Peyer's patch (tissue), 4 donors: ENCODE data around the gene ATXN1. TPM values are rescaled to one million over a fixed set of nuclear protein-coding genes. Genes with fewer than 3 reads are reported as not detected.

Source experiments
- DNase-seq, 3 donors: peaks; one replicate each; pipeline ENCODE4 v3.0.0-alpha.2; 2017 to 2019
- H3K27ac ChIP-seq, 4 donors: fragments of 200-600 bp; sonication (generic); one replicate each; pipeline ENCODE4 v1.5.1; 2016 to 2019
- H3K27me3 ChIP-seq, 2 donors: fragments of 200-600 bp; sonication (generic); one replicate each; pipeline ENCODE4 v1.5.1; 2019
- H3K36me3 ChIP-seq, 3 donors: fragments of 200-600 bp; sonication (generic); one replicate each; pipeline ENCODE4 v1.5.1; 2016 to 2019
- H3K4me1 ChIP-seq, 4 donors: fragments of 200-600 bp; sonication (generic); one replicate each; pipeline ENCODE4 v1.5.1; 2016 to 2019
- H3K4me3 ChIP-seq, 4 donors: fragments of 200-600 bp; sonication (generic); 1 replicate in 3 of 4; 2 replicates in 1 of 4; pipeline ENCODE4 v1.5.1; 2016 to 2019; ENCODE audit warnings: mild to moderate bottlenecking in 1 of 4
- H3K9me3 ChIP-seq, 4 donors: fragments of 200-600 bp; sonication (generic); one replicate each; pipeline ENCODE4 v1.5.1; 2016 to 2019; ENCODE audit warnings: mild to moderate bottlenecking in 1 of 4
- CTCF ChIP-seq, 6 experiments: fragments of 450-650 bp in 4 of 6; fragments of 200-600 bp in 2 of 6; sonication (generic) in 1 of 6; IDR thresholded peaks; one replicate each; pipeline ENCODE4 v1.5.1; 2017 to 2019; ENCODE audit warnings: antibody characterized with exemption in 6 of 6, mild to moderate bottlenecking in 3 of 6, moderate library complexity in 1 of 6
- POLR2A ChIP-seq, 2 donors: fragments of 450-650 bp; IDR thresholded peaks; one replicate each; pipeline ENCODE4 v1.5.1; 2017; ENCODE audit warnings: antibody characterized with exemption in 2 of 2, mild to moderate bottlenecking in 2 of 2, moderate library complexity in 2 of 2
- total RNA-seq, 4 donors: library from RNA; depleted of rRNA; stranded (reverse); fragments of >200 nt; gene quantifications; one replicate each; pipeline ENCODE4 v1.1.0, GENCODE V29; 2016

ATXN1 gene
- total RNA-seq, 4 donors from 2014 or later = 34.7 to 48.5 (median 43.1) TPM

DNA sequence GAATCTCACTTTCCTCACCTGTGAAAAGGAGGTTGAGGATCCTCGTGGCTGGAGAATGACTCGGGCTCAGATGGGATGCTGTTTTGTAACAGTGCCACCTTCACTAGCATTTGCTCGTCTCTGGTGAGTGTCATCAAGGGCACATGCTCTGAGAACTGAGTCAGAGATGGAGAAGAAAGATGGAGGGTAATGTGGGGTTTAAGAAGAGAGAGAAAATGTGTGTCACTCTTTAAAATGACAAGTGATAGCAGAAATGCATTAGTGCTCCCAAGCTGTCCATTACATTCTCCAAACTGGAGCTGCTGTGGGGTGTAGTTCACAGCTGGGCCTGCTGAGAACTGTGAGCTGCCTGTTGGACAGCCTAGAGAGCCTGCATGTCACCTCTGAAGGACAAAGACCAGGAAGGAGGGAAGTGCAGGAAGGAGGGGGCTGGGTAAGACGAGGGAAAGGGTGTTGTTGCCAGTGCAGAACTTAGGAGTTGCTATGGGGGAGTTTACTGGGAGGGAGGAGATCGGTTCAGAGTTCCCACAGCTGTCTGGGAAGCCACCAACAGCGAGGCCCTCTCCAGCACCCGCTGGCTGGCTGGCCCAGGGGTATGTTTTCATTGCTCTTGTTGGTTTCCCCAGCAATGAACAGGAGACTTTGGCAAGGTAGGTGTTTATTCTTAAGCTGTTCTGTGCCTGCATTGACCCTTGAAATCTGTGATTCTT lies 503.1 kb downstream of the ATXN1 start:
- Histone ChIP-seq H3K27ac (peak overlapping the region in 1 of 4 donors; percentile 23), H3K9me3 (no peaks in the 10 kb centered on the region), H3K4me3 (no peak overlapping the region), H3K27me3 (no peaks in the 10 kb centered on the region), H3K36me3 (no peaks in the 10 kb centered on the region), H3K4me1 (no peaks in the 10 kb centered on the region)
- no peak for DNase-seq
- TF ChIP-seq POLR2A (IDR thresholded peaks at IDR 0.05) (no peak), CTCF (IDR thresholded peaks at IDR 0.05) (no peak)

- DNase-seq = no peak
- no peaks in the 10 kb centered on the region for H3K4me1 ChIP-seq
- H3K4me3 ChIP-seq = no peak overlapping the region
- H3K36me3 ChIP-seq = no peaks in the 10 kb centered on the region
- TF ChIP-seq CTCF (IDR thresholded peaks at IDR 0.05) = no peak
- no peak for TF ChIP-seq POLR2A (IDR thresholded peaks at IDR 0.05)
- H3K27me3 ChIP-seq = no peaks in the 10 kb centered on the region
- H3K9me3 ChIP-seq = no peaks in the 10 kb centered on the region
- H3K27ac ChIP-seq = no peak overlapping the region
Measured at GRCh38 chr6:16256781-16257180, 504.5 kb downstream of the ATXN1 start.

- H3K27ac ChIP-seq = no peak overlapping the region
- no peaks in the 10 kb centered on the region for H3K9me3 ChIP-seq
- TF ChIP-seq CTCF (IDR thresholded peaks at IDR 0.05) (no peak), POLR2A (IDR thresholded peaks at IDR 0.05) (no peak)
- H3K36me3 ChIP-seq = no peaks in the 10 kb centered on the region
- no peak for DNase-seq
- H3K27me3 ChIP-seq = no peaks in the 10 kb centered on the region
- no peak overlapping the region for H3K4me3 ChIP-seq
- no peaks in the 10 kb centered on the region for H3K4me1 ChIP-seq
Measured at GRCh38 chr6:16254535-16254934, 506.7 kb downstream of the ATXN1 start.

DNA sequence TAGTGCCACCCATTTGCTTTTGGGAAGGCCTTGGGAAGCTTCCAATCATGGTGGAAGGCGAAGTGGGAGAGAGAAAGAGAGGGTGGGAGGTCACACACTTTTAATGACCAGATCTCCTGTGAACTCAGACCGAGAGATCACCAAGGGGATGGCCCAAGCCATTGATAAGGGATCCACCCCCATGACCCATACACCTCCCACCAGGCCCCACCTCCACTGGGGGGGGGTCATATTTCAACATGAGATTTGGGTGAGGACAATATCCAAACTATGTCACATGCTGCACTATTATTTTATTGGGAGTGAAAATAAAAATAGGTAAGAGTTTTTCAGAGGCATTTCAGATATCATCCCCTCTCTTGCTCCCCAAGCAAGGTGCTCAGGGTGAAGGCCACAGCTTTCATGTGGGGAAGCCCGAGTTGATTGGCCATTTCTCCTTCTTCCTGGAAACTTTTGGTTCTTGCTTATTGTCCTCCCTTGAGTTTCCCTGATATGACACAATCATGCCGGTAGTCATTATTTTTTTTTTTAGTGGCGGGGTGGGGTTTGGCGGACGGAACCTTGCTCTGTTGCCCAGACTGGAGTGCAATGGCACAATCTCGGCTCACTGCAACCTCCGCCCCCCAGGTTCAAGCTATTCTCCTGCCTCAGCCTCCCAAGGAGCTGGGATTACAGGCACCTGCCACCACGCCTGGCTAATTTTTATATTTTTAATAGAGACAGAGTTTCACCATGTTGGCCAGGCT lies 507.7 kb downstream of the ATXN1 start:
- H3K4me1 ChIP-seq = no peaks in the 10 kb centered on the region
- no peak overlapping the region for H3K4me3 ChIP-seq
- no peak for TF ChIP-seq CTCF (IDR thresholded peaks at IDR 0.05)
- no peak for TF ChIP-seq POLR2A (IDR thresholded peaks at IDR 0.05)
- H3K9me3 ChIP-seq = no peaks in the 10 kb centered on the region
- H3K27me3 ChIP-seq = no peaks in the 10 kb centered on the region
- no peak for DNase-seq
- no peaks in the 10 kb centered on the region for H3K36me3 ChIP-seq
- H3K27ac ChIP-seq = no peak overlapping the region

DNA sequence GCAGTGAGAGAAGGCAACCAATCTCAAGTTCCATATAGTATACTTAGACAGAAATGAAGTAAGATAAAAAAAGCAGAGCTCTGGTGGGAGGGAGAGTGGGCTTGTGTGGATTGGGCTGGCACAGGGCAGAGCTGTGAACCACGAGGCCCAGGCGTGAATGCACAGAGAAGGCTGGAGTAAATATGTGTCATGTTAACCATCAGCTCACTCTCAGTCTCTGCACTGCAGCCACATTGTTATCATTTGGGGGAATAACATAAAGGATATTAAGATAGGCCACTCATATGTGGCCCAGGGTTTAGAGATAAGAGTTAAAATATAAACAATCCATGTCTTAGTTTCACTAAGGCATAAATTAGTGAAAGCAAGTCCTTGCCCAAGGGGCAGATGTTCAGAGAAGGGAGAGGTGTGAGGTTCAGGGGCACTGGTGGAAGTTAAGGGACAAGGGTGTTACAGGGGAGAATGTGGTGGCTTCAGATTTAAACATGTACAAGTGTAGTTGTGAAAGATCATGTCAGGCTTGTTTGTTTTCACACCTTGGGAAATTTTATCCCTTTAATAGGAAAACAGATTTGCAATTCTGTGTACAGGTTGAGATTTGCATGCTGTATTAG lies 508.5 kb downstream of the ATXN1 start:
- no peaks in the 10 kb centered on the region for H3K4me1 ChIP-seq
- DNase-seq = no peak
- H3K9me3 ChIP-seq = no peaks in the 10 kb centered on the region
- no peak for TF ChIP-seq POLR2A (IDR thresholded peaks at IDR 0.05)
- TF ChIP-seq CTCF (IDR thresholded peaks at IDR 0.05) = no peak
- no peaks in the 10 kb centered on the region for H3K27me3 ChIP-seq
- H3K4me3 ChIP-seq = no peak overlapping the region
- no peak overlapping the region for H3K27ac ChIP-seq
- no peaks in the 10 kb centered on the region for H3K36me3 ChIP-seq
